Adrenal gland (tissue), 5 donors: Measurements from ENCODE around the gene WASL.
"Not testable (repeated sequence)": the region's sequence is repeated elsewhere in the genome, so short reads cannot be mapped to it uniquely, and the experiment has no call there.

Experiments
- CTCF ChIP-seq, 6 experiments: fragments of 450-650 bp in 4 of 6; fragments of 200-600 bp in 2 of 6; sonication (generic) in 1 of 6; IDR thresholded peaks; 1 replicate in 5 of 6; 2 replicates in 1 of 6; pipeline versions ENCODE4 v1.5.1 to v1.8.0; 2016 to 2021; ENCODE audit warnings: antibody characterized with exemption in 6 of 6, mild to moderate bottlenecking in 2 of 6, moderate library complexity in 1 of 6
- POLR2A ChIP-seq, 2 donors: fragments of 450-650 bp; IDR thresholded peaks; one replicate each; pipeline ENCODE4 v1.6.1; 2017; ENCODE audit warnings: antibody characterized with exemption in 2 of 2, mild to moderate bottlenecking in 2 of 2, moderate library complexity in 1 of 2
- donor health status: DM: no; HTN: no; CAD: no.

- not testable (repeated sequence) for TF ChIP-seq POLR2A, CTCF (IDR thresholded peaks at IDR 0.05)
Observed at GRCh38 chr7:123720527-123720926, 28.3 kb downstream of the WASL start.
